Stimulated activated CD8-positive, alpha-beta memory T cell treated with anti-CD3 and anti-CD28 coated beads, Interleukin-4, amount 100 ng/mL, for 4 hours (primary cell): ENCODE measurements around the gene PSMD1.

ENCODE experiments used
- DNase-seq, 2 donors: peaks; one replicate each; pipeline ENCODE4 v3.0.0-alpha.2; 2020; ENCODE audit warnings: low read depth in 2 of 2, low spot score in 1 of 2

PSMD1 gene

GRCh38 chr2:231200805-231201474 is 144.3 kb downstream of the PSMD1 start:
- DNase-seq = no peak

GRCh38 chr2:231201475-231201814 is 144.8 kb downstream of the PSMD1 start:
- no peak for DNase-seq

DNA sequence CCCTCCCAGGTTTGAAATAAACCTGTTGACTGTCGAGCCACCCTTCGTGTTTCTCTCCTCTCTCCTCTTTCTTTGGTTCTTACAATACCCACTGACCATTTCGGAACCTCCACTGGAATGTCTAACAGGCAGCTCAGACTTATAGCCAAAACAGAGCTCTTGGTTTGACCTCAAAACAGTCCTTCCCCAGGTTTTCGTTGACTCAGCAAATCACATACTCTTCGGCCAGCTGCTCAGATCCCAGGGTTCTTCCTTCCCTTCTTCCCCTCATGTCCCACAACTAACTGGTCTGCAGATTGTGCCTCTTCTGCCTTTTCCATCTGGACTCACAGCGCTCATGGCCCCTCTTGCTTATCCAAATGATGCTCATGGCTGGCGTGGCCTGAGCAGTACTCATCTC is 146.4 kb downstream of the PSMD1 start:
- DNase-seq = no peak

GRCh38 chr2:231204146-231204545 is 147.5 kb downstream of the PSMD1 start:
- no peak for DNase-seq

- no peak for DNase-seq
Measured at GRCh38 chr2:231204581-231204980, 147.9 kb downstream of the PSMD1 start.

DNA sequence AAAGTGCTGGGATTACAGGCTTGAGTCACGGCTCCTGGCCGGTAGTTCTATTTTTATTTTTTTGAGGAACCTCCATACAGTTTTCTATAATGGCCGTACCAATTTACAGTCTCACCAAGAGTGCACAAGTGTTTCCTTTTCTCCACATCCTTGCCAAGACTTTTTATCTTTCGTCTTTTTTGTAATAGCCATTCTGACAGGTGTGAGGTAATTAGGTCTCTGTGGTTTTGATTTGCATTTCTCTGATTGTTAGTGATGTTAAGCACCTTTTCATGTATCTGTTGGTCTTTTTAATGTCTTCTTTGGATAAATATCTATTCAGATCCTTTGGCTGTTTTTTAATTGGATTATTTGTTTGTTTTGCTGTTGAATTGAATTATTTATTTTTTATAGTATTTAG is 151.1 kb downstream of the PSMD1 start:
- no peak for DNase-seq

- no peak for DNase-seq
Measured at GRCh38 chr2:231210782-231211181, 154.1 kb downstream of the PSMD1 start.

DNA sequence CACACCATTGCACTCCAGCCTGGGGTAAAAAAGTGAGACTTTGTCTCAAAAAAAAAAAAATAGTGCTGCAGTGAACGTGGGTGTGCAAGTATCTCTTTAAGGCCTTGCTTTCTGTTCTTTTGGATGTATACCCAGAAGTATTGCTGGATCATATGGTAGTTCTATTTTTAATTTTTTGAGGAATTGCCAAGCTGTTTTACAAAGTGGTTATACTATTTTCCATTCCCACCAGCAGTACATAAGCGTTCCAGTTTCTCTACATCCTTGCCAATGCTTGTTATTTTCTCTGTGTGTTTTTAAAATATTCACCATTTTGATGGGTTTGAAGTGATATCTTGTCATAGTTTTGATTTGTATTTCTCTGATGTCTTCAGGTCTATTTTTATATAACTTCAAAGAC is 154.8 kb downstream of the PSMD1 start:
- no peak for DNase-seq

DNA sequence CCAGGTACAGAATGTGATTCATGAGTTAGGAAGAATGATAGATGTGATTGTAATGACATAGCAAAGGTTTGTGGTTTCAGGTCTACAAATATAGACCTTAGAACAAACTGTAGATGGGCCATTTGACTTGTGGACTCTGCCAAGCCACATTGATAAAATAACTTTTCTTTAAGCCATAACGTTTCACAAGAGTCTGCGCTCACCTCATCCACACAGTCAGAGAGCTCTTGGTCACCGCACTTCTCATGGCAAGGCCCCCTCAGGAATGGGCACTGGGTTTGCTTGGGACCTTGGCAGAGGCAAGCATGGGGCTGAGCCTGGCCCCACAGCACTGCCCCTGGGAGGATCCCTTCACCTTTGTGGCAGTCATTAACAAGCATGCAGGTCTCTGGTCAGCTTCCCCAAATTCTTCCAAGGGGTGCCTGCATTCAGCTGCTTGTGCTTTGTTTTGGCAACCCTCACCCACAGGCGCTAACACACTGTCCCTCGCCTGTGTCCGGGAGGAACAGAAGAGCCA is 155.7 kb downstream of the PSMD1 start:
- DNase-seq = no peak

GRCh38 chr2:231213931-231214642 is 157.4 kb downstream of the PSMD1 start:
- no peak for DNase-seq

DNA sequence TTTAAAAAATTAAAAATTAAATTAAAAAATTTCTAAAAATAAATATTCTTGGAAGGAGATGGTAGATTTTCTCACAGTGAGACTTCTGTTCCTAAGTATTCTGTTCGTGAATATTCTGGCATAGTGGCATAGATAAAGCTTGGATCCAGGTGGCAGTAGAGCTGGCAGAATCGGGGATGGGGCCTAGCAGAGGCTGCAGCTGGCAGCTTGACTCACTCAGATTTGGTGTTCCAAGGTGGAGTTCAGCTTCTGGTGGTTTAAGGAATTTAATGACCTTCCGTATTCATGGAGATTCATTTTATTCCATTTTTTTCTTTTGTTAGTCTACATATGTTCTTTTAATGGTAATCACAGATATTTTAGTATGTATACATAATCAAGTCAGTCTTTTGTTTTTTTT is 161.7 kb downstream of the PSMD1 start:
- no peak for DNase-seq

DNA sequence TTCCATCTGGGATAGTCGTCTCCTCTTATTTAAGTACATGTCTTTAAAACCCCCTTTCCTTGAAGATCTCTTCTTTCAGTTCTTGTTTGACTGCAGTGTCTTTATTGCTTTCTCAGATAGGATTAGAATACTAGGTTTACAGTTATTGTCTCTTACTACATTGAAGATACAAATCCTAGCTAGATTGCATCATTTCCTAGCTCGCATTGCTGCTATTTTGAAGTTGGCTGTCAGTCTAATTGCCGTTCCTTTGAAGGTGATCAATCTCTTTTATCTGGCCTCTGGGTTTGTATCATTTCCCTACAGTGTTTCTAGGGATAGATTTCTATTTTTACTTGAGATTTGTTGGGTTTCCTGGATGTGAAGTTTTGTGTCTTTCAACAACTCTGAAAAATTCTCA is 162.6 kb downstream of the PSMD1 start:
- no peak for DNase-seq

- no peak for DNase-seq
Measured at GRCh38 chr2:231221761-231222160, 165.1 kb downstream of the PSMD1 start.
